ENCODE measurements around the gene PTK7. TPM values are rescaled to one million over a fixed set of nuclear protein-coding genes. Genes with fewer than 3 reads are reported as not detected.

Gene PTK7
- total RNA-seq, 1 experiment from 2014 or later, result 105 TPM

DNA sequence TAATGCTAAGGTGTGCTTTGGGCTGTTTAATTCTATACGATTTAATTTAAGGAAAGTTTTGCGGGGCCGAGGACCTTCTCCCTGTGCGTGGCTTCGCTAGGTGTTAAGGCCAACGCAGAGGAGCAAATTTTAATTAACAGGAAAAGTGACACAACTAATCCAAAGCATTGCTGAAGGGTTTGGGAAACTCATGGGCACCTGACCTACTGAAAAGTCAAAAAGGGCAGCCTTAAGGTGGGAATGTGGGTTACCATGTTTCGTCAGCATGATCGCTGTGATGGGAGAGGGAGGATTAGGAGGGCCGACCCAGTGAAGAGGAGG, 105.5 kb downstream of the PTK7 start:
- no peaks in the 10 kb centered on the region for H4K20me1 ChIP-seq (ENCODE audit: insufficient read depth)
- peak overlapping the region; percentile 78 to 92 for H3K4me3 ChIP-seq (replicated peaks in 1 of 2; ENCODE audit: low read depth in 1 of 2, low read length in 2 of 2)
- RAD21 ChIA-PET (ENCODE audit: low non-redundant PET in 1 of 2, low total read pairs in 2 of 2, uncharacterized antibody in 2 of 2, unreplicated experiment in 2 of 2), result no interaction called here
- H3K4me2 ChIP-seq (ENCODE audit: low read length), result peak overlapping the region; percentile 86
- H2AFZ ChIP-seq (ENCODE audit: low read depth, low read length, poor library complexity, severe bottlenecking), result no peak overlapping the region
- no peaks in the 10 kb centered on the region for H3K9me3 ChIP-seq (ENCODE audit: control insufficient read depth in 1 of 2, insufficient read depth in 1 of 2, low read depth in 1 of 2, low read length in 2 of 2)
- peak overlapping the region; percentile 76 for H3K9ac ChIP-seq (ENCODE audit: low read length)
- H3K9me2 ChIP-seq (ENCODE audit: insufficient read depth), result no peaks in the 10 kb centered on the region
- H3K79me2 ChIP-seq (ENCODE audit: insufficient read depth, low read length), result peaks cover 6% of the 10 kb centered on the region
- intact Hi-C loops (cut with micrococcal nuclease), result no loop called here
- H3K36me3 ChIP-seq (ENCODE audit: control insufficient read depth in 1 of 2, insufficient read depth in 2 of 2, low read length in 2 of 2), result peaks cover 9 to 17% of the 10 kb centered on the region in 2 experiments; a peak in 3 of 4 replicates
- ATAC-seq, result no peak
- CTCF ChIA-PET, result interaction anchor here (1.0 kb wide), 1 partner anchor 48 kb away, joined by 6 read pairs; the partner anchor contains the start of gene DNPH1
- TF ChIP-seq EZH2phosphoT487 (IDR thresholded peaks at IDR 0.05; ENCODE audit: borderline replicate concordance) (no peak), EZH2 (IDR thresholded peaks at IDR 0.05) (no peak), CEBPB (IDR thresholded peaks at IDR 0.05; ENCODE audit: low read depth) (no peak), SP1 (IDR thresholded peaks at IDR 0.05; ENCODE audit: low read depth) (no peak), SRF (IDR thresholded peaks at IDR 0.05; ENCODE audit: low read depth) (no peak), ELF1 (IDR thresholded peaks at IDR 0.05; ENCODE audit: borderline replicate concordance, low read depth) (no peak), ZFX (IDR thresholded peaks at IDR 0.05) (no peak), EGR1 (IDR thresholded peaks at IDR 0.05; ENCODE audit: low read depth) (no peak)
- TF ChIP-seq, protein P1, sequence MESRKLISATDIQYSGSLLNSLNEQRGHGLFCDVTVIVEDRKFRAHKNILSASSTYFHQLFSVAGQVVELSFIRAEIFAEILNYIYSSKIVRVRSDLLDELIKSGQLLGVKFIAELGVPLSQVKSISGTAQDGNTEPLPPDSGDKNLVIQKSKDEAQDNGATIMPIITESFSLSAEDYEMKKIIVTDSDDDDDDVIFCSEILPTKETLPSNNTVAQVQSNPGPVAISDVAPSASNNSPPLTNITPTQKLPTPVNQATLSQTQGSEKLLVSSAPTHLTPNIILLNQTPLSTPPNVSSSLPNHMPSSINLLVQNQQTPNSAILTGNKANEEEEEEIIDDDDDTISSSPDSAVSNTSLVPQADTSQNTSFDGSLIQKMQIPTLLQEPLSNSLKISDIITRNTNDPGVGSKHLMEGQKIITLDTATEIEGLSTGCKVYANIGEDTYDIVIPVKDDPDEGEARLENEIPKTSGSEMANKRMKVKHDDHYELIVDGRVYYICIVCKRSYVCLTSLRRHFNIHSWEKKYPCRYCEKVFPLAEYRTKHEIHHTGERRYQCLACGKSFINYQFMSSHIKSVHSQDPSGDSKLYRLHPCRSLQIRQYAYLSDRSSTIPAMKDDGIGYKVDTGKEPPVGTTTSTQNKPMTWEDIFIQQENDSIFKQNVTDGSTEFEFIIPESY (IDR thresholded peaks at IDR 0.05; ENCODE audit: extremely low read depth, insufficient replicate concordance, low read length), result no peak
- TSS peak; percentile 95 for BruUV-seq (replicated peaks)
- POLR2A ChIA-PET, result interaction anchor here (0.8 to 1.0 kb wide), 2 partner anchors 10 to 11 kb away, joined by 3 to 5 read pairs; no protein-coding TSS in a partner anchor
- H3K27me3 ChIP-seq (ENCODE audit: insufficient read depth, low read length), result no peaks in the 10 kb centered on the region
- no peak for DNase-seq (ENCODE audit: low read depth, low spot score)
- H3K27ac ChIP-seq (ENCODE audit: low read depth, low read length), result peak overlapping the region; percentile 65
- peaks cover 2 to 28% of the 10 kb centered on the region in 2 experiments; a peak in 3 of 4 replicates for H3K4me1 ChIP-seq (ENCODE audit: control insufficient read depth in 1 of 2, insufficient read depth in 2 of 2, low read length in 2 of 2)
